Stimulated activated CD8-positive, alpha-beta memory T cell treated with anti-CD3 and anti-CD28 coated beads, Interleukin-2, amount 100 ng/mL, for 48 hours (primary cell): ENCODE results near the gene PEF1.

Experiments used
- DNase-seq, 2 donors: peaks; one replicate each; pipeline ENCODE4 v3.0.0-alpha.2; 2020; ENCODE audit warnings: low read depth in 2 of 2

The PEF1 gene

GRCh38 chr1:31644560-31645273, at the start of gene PEF1:
Gene PEF1, minus strand, starts transcription at chr1:31644876. Its CDS starts 12 bp downstream, at chr1:31644864.
- peak; percentile 98 to 99 for DNase-seq

GRCh38 chr1:31693231-31693630, 48.6 kb upstream of the PEF1 start:
- no peak for DNase-seq

GRCh38 chr1:31691951-31692350, 47.3 kb upstream of the PEF1 start:
- DNase-seq, result no peak

- no peak for DNase-seq
Observed at GRCh38 chr1:31691446-31691845, 46.8 kb upstream of the PEF1 start.

GRCh38 chr1:31690921-31691320, 46.2 kb upstream of the PEF1 start:
- no peak for DNase-seq

- no peak for DNase-seq
Observed at GRCh38 chr1:31689854-31690253, 45.2 kb upstream of the PEF1 start.

- no peak for DNase-seq
Observed at GRCh38 chr1:31689379-31689778, 44.7 kb upstream of the PEF1 start.

- no peak for DNase-seq
Observed at GRCh38 chr1:31688233-31688918, 43.7 kb upstream of the PEF1 start.

- no peak for DNase-seq
Observed at GRCh38 chr1:31687601-31688000, 42.9 kb upstream of the PEF1 start.

GRCh38 chr1:31685795-31686194, 41.1 kb upstream of the PEF1 start:
- no peak for DNase-seq

- DNase-seq, result no peak
Observed at GRCh38 chr1:31683997-31684396, 39.3 kb upstream of the PEF1 start.

- no peak for DNase-seq
Observed at GRCh38 chr1:31681415-31681814, 36.7 kb upstream of the PEF1 start.

- no peak for DNase-seq
Observed at GRCh38 chr1:31679676-31680230, 35.1 kb upstream of the PEF1 start.

GRCh38 chr1:31679091-31679490, 34.4 kb upstream of the PEF1 start:
- DNase-seq, result no peak

GRCh38 chr1:31678681-31679080, 34.0 kb upstream of the PEF1 start:
- no peak for DNase-seq

- no peak for DNase-seq
Observed at GRCh38 chr1:31677949-31678348, 33.3 kb upstream of the PEF1 start.

GRCh38 chr1:31677401-31677800, 32.7 kb upstream of the PEF1 start:
- no peak for DNase-seq

- DNase-seq, result no peak
Observed at GRCh38 chr1:31675756-31676155, 31.1 kb upstream of the PEF1 start.

GRCh38 chr1:31675161-31675560, 30.5 kb upstream of the PEF1 start:
- DNase-seq, result no peak

- DNase-seq, result no peak
Observed at GRCh38 chr1:31674626-31675025, 29.9 kb upstream of the PEF1 start.

- no peak for DNase-seq
Observed at GRCh38 chr1:31673433-31673832, 28.8 kb upstream of the PEF1 start.

- no peak for DNase-seq
Observed at GRCh38 chr1:31672986-31673385, 28.3 kb upstream of the PEF1 start.

- no peak for DNase-seq
Observed at GRCh38 chr1:31671561-31672201, 27.0 kb upstream of the PEF1 start.
